GM18507 (cell line): ENCODE results near the gene CD93.

Experiments
- DNase-seq: peaks from one replicate; pipeline ENCODE4 v3.0.0; 2011; ENCODE audit warnings: low read depth; ENCODE audit not compliant: insufficient read length; ENCODE audit errors: extremely low spot score
- FAIRE-seq: peaks from 2 replicates; lab custom pipeline; 2011; peaks lifted over from hg19 to GRCh38; lab: Jason Lieb, UNC

The CD93 gene

DNA sequence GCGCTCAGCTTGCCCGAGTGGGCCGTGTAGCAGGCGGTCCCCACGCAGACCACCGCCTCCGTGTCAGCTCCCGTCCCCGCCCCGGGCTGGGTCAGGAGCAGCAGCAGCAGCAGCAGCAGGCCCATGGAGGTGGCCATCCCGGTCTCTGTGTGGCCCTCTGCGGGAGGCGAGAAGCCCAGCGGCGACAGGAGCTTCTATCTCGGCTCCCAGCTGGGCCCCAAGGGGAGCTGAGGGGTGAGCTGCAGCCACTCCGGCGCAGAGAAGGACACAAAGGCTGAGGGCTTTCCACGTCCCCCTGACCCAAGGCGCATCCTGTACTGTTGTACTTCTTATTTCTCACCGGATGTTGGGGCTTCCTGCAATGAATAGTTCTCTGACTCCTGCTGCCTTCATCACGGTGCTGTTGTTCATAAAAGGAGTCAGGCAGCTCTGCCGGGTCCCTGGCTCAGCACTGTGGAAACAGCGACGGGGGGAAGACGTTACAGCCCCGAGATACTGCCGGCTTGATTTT, at the start of gene CD93:
TSS of gene CD93 (minus strand) at position 269 of the 511 bp plus-strand sequence. CDS start at position 137, 132 bp downstream.
- DNase-seq (peak; percentile 9), FAIRE-seq (peak; percentile 48)

DNA sequence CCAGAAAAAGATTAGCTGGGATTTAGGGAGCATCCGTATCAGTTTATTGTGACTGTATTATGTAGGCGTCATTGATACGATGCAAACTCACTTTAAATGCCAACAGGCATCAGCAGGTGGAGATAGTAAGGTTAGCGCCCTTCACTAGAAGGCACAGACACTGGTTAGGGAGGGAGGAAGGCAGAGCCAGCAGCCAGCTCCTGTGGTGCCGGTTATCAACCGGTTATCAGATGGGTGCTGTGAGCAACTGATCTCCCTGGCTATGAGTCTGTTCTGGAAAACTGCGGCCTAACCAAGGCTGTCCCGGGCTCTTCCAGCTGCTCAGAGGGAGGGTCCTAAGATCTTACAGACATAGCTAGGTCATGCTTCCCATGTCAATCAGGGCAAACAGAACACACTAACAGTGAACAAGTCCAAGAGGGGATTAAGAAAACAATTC, 47.5 kb upstream of the CD93 start:
- FAIRE-seq (no peak), DNase-seq (no peak)

- no peak for DNase-seq
- FAIRE-seq: no peak
Observed at GRCh38 chr20:23132930-23133559, 46.9 kb upstream of the CD93 start.

DNA sequence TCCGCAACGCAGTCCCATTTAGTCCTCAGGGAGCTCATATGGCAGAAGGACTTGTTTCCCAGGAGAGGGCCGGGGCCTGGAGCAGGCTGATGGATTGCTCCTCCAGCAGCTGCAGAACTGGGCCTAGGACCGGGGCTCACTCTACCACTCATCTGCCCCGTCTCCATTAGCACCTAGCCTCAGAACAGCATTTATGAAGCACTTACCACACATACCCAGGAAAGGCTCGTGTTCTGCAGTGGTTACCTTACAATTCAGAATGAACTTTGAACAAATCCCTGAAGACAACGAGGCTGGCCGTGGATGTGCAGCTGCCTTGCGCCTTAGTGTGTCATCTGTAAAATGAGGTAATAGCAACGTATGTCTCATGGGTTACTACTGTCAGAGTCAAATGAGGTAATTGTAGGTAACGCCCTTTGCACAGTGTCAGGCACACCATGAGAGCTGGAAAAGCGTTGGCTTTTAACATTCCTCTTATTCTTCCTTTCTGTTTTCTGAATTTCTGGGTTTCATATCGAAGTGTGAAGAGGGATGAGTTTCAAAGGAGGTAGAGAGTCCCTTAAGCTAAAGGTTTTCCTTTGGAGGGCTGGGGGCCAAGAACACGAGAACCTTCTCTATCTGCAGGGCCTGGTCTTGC, 46.3 kb upstream of the CD93 start:
- FAIRE-seq (no peak), DNase-seq (no peak)

DNA sequence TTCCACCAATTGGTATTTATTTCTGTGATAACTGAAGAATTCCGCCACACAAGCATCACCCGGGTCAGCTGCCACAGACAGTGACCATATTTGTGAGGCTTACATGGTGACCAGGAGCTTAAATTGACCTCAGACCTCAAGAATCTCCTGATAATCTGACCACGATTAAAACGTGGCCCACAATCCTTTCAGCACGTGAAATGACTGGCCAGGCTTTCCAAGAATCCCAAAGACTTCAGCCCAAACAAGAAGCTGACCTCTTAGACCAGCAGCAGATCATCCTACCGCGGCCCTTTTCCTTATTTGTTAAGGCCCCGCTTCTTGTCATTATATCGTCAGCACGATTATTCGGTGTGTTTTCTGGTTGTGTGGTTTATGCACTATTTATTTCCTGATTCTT, 45.6 kb upstream of the CD93 start:
- FAIRE-seq: no peak
- DNase-seq: no peak

DNA sequence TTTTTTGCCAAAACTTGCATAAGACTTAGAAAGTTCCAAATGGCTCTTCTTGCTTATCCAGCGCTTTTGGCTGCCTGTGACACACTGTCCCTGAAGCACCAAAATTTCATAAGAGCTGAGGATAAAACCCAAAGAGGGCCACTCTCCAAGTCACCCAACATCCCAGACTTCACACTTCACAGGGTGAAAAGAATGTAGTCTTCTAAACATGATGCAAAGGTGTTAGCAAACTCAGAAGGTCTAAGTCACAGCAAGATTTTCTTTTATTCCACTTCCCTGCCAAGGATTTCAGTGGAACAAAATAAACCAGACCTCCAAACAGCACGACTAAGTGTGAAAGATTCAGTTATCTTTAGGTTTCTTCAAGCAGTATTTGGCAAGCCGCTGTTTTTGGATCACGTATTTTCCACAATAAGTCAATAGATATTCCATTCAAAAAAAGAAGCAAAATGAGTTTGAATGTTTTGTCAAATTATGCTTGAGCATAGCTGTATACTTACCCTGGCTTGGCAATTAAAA, 44.6 kb upstream of the CD93 start:
- no peak for DNase-seq
- FAIRE-seq: no peak

- no peak for DNase-seq
- FAIRE-seq: no peak
Observed at GRCh38 chr20:23129891-23130621, 43.9 kb upstream of the CD93 start.

DNA sequence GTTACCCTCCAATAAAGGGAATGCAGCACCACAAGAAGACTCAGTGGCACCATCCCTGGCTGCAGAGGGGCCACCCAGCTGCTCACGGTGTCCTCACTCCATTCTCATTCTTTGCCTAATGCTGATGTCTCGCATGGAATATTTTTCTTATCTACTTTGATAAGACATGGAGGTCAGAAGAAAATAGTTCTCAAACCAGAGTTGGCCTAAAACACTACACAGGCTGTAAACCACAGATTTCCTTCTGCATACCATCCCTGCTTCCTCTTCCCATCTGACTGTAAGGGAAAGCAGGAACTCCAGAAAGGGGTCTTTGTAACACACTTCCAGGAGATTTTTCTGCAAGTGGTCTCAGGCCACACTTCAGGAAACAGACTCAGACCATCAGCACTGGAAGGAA, 43.1 kb upstream of the CD93 start:
- DNase-seq (no peak), FAIRE-seq (no peak)

- FAIRE-seq: no peak
- no peak for DNase-seq
Observed at GRCh38 chr20:23128461-23129125, 42.5 kb upstream of the CD93 start.

DNA sequence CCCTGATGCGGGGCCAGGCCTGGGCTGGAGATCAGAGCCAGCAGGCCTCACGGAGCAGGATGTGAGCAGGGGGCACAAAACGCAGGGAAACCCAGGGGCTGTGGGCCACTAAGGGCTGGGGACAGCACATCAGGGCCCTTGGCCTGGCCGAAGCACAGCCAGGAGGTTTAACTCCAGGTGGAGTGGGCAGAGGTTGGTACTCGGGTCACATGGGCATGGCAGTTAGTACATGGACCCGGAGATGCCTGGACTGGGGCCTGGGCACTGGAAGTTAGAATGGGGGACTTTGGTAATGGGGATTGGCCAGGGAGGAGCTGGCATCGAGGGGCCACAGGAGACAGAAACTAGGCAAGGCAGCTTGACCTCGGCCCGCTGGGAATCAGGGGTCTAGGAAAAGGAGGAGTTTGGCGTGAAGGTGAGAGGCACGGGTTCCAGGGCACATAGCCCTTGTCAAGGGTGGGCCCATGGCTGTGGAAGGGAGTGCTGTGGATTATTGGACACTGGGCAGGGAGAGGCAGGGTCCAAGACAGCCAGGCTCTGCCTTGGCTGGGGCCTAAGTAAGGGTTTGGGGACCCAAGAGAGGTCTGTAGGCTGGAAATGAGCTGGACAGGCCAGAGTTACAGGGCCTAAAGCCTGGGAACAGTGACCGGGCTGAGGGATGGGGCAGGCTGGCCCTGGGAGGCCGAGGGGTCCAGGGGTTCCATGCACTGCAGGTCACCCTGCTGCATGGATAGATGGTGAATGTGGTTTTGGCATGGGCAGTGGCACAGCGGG, 41.6 kb upstream of the CD93 start:
- FAIRE-seq (no peak), DNase-seq (no peak)

DNA sequence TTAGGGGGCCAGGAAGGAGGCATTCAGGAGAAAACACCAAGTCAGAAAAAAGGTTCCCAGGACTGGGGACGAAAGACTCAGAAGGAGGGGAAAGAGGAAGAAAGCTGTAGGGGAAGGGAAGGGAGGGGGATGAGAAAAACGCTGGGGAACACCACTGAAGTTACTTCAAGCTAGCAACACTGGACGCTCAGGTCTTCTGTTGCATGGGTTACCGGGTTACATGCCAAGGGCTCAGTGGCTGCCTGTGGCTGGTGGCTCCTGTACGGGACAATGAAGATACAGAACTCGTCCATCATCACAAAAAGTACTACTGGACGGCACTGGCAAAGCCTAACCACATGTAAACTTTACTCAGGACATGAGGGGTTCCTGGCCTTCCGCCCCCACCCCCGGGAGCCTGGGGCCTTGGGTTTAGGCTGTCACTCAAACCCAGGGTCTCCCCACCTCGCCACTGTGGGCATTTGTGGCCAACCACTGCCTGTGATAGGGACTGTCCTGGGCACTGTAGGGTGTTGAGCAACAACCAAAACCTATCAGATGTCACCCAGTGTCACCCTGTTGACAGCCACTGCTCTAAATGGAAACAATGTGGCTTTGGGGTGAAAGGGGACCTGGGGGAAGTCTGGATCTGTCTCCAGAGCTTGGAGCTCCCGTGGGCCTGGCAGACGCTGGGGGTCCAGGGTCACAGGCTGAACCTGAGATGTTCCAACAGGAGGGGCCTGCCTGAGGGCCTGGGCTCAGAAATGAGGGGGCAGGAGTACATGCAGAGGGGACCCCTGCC, 40.3 kb upstream of the CD93 start:
- no peak for DNase-seq
- no peak for FAIRE-seq

DNA sequence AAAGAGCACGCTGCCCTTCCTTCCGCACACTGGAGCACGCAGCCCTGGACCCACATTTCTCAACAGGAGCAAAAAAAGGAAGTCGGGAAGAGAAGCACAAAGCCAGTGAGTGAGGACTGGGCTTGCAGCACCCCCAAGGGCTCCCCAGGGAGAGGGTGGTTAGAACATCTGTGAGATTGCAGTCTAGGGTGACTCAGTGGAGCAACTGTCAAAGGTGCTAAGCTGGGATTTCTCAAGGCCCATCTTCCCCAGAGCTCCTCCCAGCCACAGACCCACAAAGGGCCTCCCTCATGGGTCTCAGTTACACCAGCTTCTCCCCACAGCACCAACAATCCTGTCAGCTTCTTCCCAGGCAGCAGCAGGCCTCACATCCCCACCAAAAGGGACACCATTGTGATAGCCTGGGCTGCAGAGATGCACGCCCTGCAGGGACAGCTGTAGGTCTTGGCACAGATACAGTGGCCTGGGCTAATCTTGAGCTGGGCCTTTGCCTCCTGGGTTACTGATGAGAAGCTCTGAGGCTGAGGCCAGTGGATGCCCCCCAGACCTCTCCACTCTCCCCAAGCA, 39.6 kb upstream of the CD93 start:
- FAIRE-seq: no peak
- DNase-seq: no peak

GRCh38 chr20:23125159-23125558, 39.0 kb upstream of the CD93 start:
- DNase-seq: no peak
- no peak for FAIRE-seq

DNA sequence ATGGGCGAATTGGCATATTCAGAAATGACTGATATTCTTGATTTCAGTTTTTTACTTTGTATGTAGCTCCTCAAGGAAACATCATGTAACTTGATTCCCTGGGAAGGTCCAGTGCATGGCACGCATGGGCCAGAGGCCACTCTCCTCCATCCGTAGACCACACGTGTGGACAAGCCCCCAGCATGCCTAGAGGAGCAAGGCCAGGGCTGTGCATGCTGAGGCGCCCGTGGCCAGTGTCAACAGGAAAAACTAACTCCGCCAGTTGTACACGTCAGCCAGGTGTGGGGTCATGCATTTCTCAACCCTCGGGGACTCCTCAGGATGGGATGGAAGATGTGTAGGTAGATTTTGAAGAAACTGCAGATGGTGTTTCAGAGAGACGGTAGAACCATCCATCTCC, 37.8 kb upstream of the CD93 start:
- no peak for DNase-seq
- no peak for FAIRE-seq

GRCh38 chr20:23122796-23123655, 36.9 kb upstream of the CD93 start:
- DNase-seq (no peak), FAIRE-seq (no peak)

GRCh38 chr20:23122321-23122720, 36.2 kb upstream of the CD93 start:
- FAIRE-seq (no peak), DNase-seq (no peak)

DNA sequence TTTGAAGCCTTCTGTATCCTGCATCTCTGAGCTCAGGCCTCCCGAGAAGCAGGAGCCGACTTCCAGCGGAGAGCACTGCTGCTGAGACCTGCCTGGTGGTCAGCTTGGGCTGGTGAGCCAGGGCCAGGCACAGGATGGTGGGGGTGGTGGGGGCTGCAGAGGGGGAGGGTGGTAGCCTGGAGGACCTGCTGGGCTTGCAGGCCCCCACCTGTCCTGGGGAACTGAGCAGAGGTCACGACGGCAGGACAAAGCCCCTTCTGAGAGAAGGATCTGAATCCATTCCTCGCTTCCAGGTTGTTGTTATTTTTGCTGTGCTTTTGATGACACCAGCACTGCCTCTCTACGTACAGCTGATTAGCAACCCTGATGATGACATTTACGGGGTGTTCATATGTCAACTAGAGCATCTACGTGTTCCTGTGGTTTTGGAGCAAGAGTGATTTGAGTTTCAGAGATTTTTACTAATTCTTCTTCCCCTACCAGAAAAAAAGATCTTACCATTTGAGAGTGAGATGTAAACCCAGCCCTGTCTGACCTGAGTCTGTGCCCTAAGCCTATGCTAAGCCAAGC, 35.7 kb upstream of the CD93 start:
- FAIRE-seq (no peak), DNase-seq (no peak)
